Measurements from ENCODE around the gene BTBD1. TPM values are rescaled to one million over a fixed set of nuclear protein-coding genes. Genes with fewer than 3 reads are reported as not detected.
A peak's percentile ranks its signal among the peaks of the same experiment; 100 is the strongest.

Gene BTBD1
- total RNA-seq, 4 donors from 2014 or later: 37.3 to 60.8 (median 55.9) TPM

GRCh38 chr15:82995938-82996337 lies 71.1 kb downstream of the BTBD1 start:
- Histone ChIP-seq H3K4me3 (no peak overlapping the region), H3K9me3 (no peaks in the 10 kb centered on the region), H3K27ac (no peak overlapping the region), H3K36me3 (peaks cover 0 to 17% (median 0%) of the 10 kb centered on the region in 3 donors), H3K27me3 (no peaks in the 10 kb centered on the region), H3K4me1 (peaks cover 0 to 6% (median 5%) of the 10 kb centered on the region in 3 donors)
- intact Hi-C loops (cut with DNase I): no loop called here
- WGBS, 2 donors: 36 to 47% methylated on average over 3 of the region's 3 CpGs
- no peak for TF ChIP-seq POLR2A (IDR thresholded peaks at IDR 0.05)
- TF ChIP-seq CTCF (IDR thresholded peaks at IDR 0.05): no peak
- no peak for DNase-seq

- peaks cover 0 to 23% (median 0%) of the 10 kb centered on the region in 3 donors for H3K36me3 ChIP-seq
- TF ChIP-seq CTCF (IDR thresholded peaks at IDR 0.05) (no peak), POLR2A (IDR thresholded peaks at IDR 0.05) (no peak)
- WGBS, 2 donors: 77 to 81% methylated on average over 2 of the region's 2 CpGs
- no peaks in the 10 kb centered on the region for H3K27me3 ChIP-seq
- H3K9me3 ChIP-seq: no peaks in the 10 kb centered on the region
- H3K4me1 ChIP-seq: peaks cover 0 to 3% (median 3%) of the 10 kb centered on the region in 3 donors
- DNase-seq: no peak
- intact Hi-C loops (cut with DNase I): no loop called here
- no peak overlapping the region for H3K4me3 ChIP-seq
- H3K27ac ChIP-seq: no peak overlapping the region
Observed at GRCh38 chr15:82995076-82995475, 72.0 kb downstream of the BTBD1 start.

- no peak for TF ChIP-seq POLR2A (IDR thresholded peaks at IDR 0.05)
- no peak for TF ChIP-seq CTCF (IDR thresholded peaks at IDR 0.05)
- H3K27me3 ChIP-seq: no peaks in the 10 kb centered on the region
- H3K4me3 ChIP-seq: no peak overlapping the region
- DNase-seq: no peak
- peaks cover 0 to 40% (median 0%) of the 10 kb centered on the region in 3 donors for H3K36me3 ChIP-seq
- no peaks in the 10 kb centered on the region for H3K4me1 ChIP-seq
- no peak overlapping the region for H3K27ac ChIP-seq
- intact Hi-C loops (cut with DNase I): no loop called here
- 58 to 70% methylated on average over 4 of the region's 4 CpGs for WGBS, 2 donors
- H3K9me3 ChIP-seq: no peaks in the 10 kb centered on the region
Observed at GRCh38 chr15:82993144-82993543, 73.9 kb downstream of the BTBD1 start.

GRCh38 chr15:82992436-82992998 lies 74.5 kb downstream of the BTBD1 start:
- WGBS, 2 donors: 79 to 97% methylated on average over 3 of the region's 3 CpGs
- intact Hi-C loops (cut with DNase I): no loop called here
- H3K27me3 ChIP-seq: no peaks in the 10 kb centered on the region
- no peak overlapping the region for H3K4me3 ChIP-seq
- H3K36me3 ChIP-seq: peaks cover 0 to 46% (median 0%) of the 10 kb centered on the region in 3 donors
- H3K27ac ChIP-seq: no peak overlapping the region
- H3K9me3 ChIP-seq: no peaks in the 10 kb centered on the region
- TF ChIP-seq CTCF (IDR thresholded peaks at IDR 0.05) (no peak), POLR2A (IDR thresholded peaks at IDR 0.05) (no peak)
- H3K4me1 ChIP-seq: peaks cover 0 to 3% (median 0%) of the 10 kb centered on the region in 3 donors
- no peak for DNase-seq

- intact Hi-C loops (cut with DNase I): no loop called here
- peak overlapping the region; percentile 76 to 92 (median 82) for H3K4me3 ChIP-seq
- H3K4me1 ChIP-seq: peaks cover 0 to 22% (median 14%) of the 10 kb centered on the region in 3 donors
- no peaks in the 10 kb centered on the region for H3K27me3 ChIP-seq
- no peaks in the 10 kb centered on the region for H3K9me3 ChIP-seq
- WGBS, 2 donors: 0% methylated on average over 4 of the region's 12 CpGs
- TF ChIP-seq CTCF (IDR thresholded peaks at IDR 0.05): no peak
- DNase-seq: no peak
- peak overlapping the region; percentile 82 to 85 (median 83) for H3K27ac ChIP-seq
- peaks cover 0 to 35% (median 0%) of the 10 kb centered on the region in 3 donors for H3K36me3 ChIP-seq
Observed at GRCh38 chr15:82986442-82986780, 80.6 kb downstream of the BTBD1 start.
